CD14-positive monocyte (primary cell): Measurements from ENCODE around the gene CAMKK2. TPM values are rescaled to one million over a fixed set of nuclear protein-coding genes. Genes with fewer than 3 reads are reported as not detected.

Experiments used
- DNase-seq, 3 donors: peaks; one replicate each; pipeline ENCODE4 v3.0.0-alpha.2; 2011 to 2022
- H2AFZ ChIP-seq: 2 replicates; pipeline ENCODE4 v1.6.0; 2012; ENCODE audit warnings: mild to moderate bottlenecking, low read depth, low read length, inconsistent platforms; ENCODE audit not compliant: insufficient read depth, poor library complexity, severe bottlenecking
- H3K27ac ChIP-seq, 2 donors: 1 replicate in 1 of 2; 2 replicates in 1 of 2; pipeline ENCODE4 v1.5.1; 2012 to 2013; ENCODE audit warnings: low read length in 2 of 2, control low read depth in 1 of 2, inconsistent platforms in 1 of 2, low read depth in 1 of 2, mild to moderate bottlenecking in 1 of 2
- H3K27me3 ChIP-seq, 2 donors: one replicate each; pipeline versions ENCODE4 v1.6.0 to v1.6.1; 2011 to 2013; ENCODE audit warnings: low read length in 2 of 2; ENCODE audit not compliant: control insufficient read depth in 2 of 2, insufficient read depth in 2 of 2
- H3K36me3 ChIP-seq, 2 donors: replicated peaks in 1 of 2; 1 replicate in 1 of 2; 2 replicates in 1 of 2; pipeline versions ENCODE4 v1.5.1 to v1.6.1; 2012 to 2013; ENCODE audit warnings: low read length in 2 of 2, control low read depth in 1 of 2, inconsistent platforms in 1 of 2, mild to moderate bottlenecking in 1 of 2; ENCODE audit not compliant: insufficient read depth in 2 of 2, control insufficient read depth in 1 of 2
- H3K4me1 ChIP-seq, 2 donors: 1 replicate in 1 of 2; 2 replicates in 1 of 2; pipeline versions ENCODE4 v1.5.1 to v1.6.1; 2012 to 2013; ENCODE audit warnings: low read length in 2 of 2, control low read depth in 1 of 2, inconsistent platforms in 1 of 2, mild to moderate bottlenecking in 1 of 2, moderate library complexity in 1 of 2; ENCODE audit not compliant: insufficient read depth in 2 of 2, control insufficient read depth in 1 of 2
- H3K4me2 ChIP-seq: replicated peaks from 2 replicates; pipeline ENCODE3; 2012; ENCODE audit warnings: low read length, moderate library complexity, mild to moderate bottlenecking; ENCODE audit not compliant: poor library complexity, severe bottlenecking; ENCODE audit errors: extremely low read depth
- H3K4me3 ChIP-seq, 3 experiments: fragments of 200-600 bp in 1 of 3; sonication (generic) in 1 of 3; replicated peaks in 1 of 3; 1 replicate in 2 of 3; 2 replicates in 1 of 3; pipeline ENCODE4 v1.5.1; 2011 to 2013; ENCODE audit warnings: low read length in 3 of 3, mild to moderate bottlenecking in 3 of 3, control low read depth in 2 of 3, low read depth in 2 of 3, inconsistent platforms in 1 of 3, moderate library complexity in 1 of 3
- H3K79me2 ChIP-seq: 2 replicates; pipeline ENCODE4 v1.6.0; 2012; ENCODE audit warnings: mild to moderate bottlenecking, control low read depth, inconsistent platforms, low read length, moderate library complexity; ENCODE audit not compliant: insufficient read depth
- H3K9ac ChIP-seq: 2 replicates; pipeline ENCODE4 v1.6.0; 2017; ENCODE audit warnings: low read length, mild to moderate bottlenecking; ENCODE audit not compliant: insufficient read depth, poor library complexity, severe bottlenecking
- H3K9me3 ChIP-seq, 2 donors: replicated peaks in 1 of 2; 1 replicate in 1 of 2; 2 replicates in 1 of 2; pipeline versions ENCODE4 v1.5.1 to v1.6.1; 2012 to 2013; ENCODE audit warnings: low read length in 2 of 2, control low read depth in 1 of 2; ENCODE audit not compliant: control insufficient read depth in 1 of 2, insufficient read depth in 1 of 2
- H4K20me1 ChIP-seq: 2 replicates; pipeline ENCODE4 v1.6.0; 2012; ENCODE audit warnings: mild to moderate bottlenecking, low read length, control low read depth, moderate library complexity; ENCODE audit not compliant: insufficient read depth
- H3K27ac Mint-ChIP-seq, 7 donors: one replicate each; pipeline ENCODE4 v1.8.0; 2020; ENCODE audit warnings: mild to moderate bottlenecking in 7 of 7, mixed read lengths in 7 of 7, moderate library complexity in 6 of 7, inconsistent platforms in 2 of 7
- H3K27me3 Mint-ChIP-seq, 3 donors: one replicate each; pipeline ENCODE4 v1.8.0; 2021 to 2022; ENCODE audit warnings: low read depth in 3 of 3, mild to moderate bottlenecking in 3 of 3, mixed read lengths in 3 of 3, moderate library complexity in 3 of 3, inconsistent platforms in 1 of 3
- H3K36me3 Mint-ChIP-seq, 2 donors: one replicate each; pipeline ENCODE4 v1.8.0; 2020; ENCODE audit warnings: mixed read lengths in 2 of 2, inconsistent platforms in 1 of 2, mild to moderate bottlenecking in 1 of 2
- H3K4me1 Mint-ChIP-seq: one replicate; pipeline ENCODE4 v1.8.0; 2020; ENCODE audit warnings: mild to moderate bottlenecking, mixed read lengths
- H3K4me3 Mint-ChIP-seq, 2 donors: one replicate each; pipeline ENCODE4 v1.8.0; 2020; ENCODE audit warnings: mild to moderate bottlenecking in 2 of 2, mixed read lengths in 2 of 2, moderate library complexity in 1 of 2
- H3K9me3 Mint-ChIP-seq, 7 donors: one replicate each; pipeline ENCODE4 v1.8.0; 2020 to 2022; ENCODE audit warnings: mixed read lengths in 7 of 7, mild to moderate bottlenecking in 6 of 7, moderate library complexity in 6 of 7, inconsistent platforms in 2 of 7
- WGBS: methylation state at CpG from one replicate; pipeline ENCODE4 v1.1.5; 2013; ENCODE audit warnings: missing lambda C conversion rate; ENCODE audit not compliant: insufficient coverage; 5-methylcytosine and 5-hydroxymethylcytosine counted together
- intact Hi-C, 2 donors: fragments of 100-400 bp; cut with micrococcal nuclease; formaldehyde crosslinking; loops; one replicate each; pipeline versions ENCODE4 v1.15.0 to v1.15.1; 2023
- polyA plus RNA-seq, 3 donors: library from polyadenylated mRNA; depleted of rRNA in 1 of 3; unstranded in 2 of 3; stranded (reverse) in 1 of 3; fragments of 300-500 nt in 2 of 3; fragments of >200 nt in 1 of 3; fragmentation: Illumina TruSeq in 2 of 3; gene quantifications; 1 replicate in 2 of 3; 2 replicates in 1 of 3; pipeline ENCODE4 v1.2.3, GENCODE V29; 2012 to 2021
- TF ChIP-seq, protein P1 (sequence below): fragments of 200-600 bp; IDR thresholded peaks from one replicate; pipeline ENCODE4 v1.8.0; 2022; ENCODE audit warnings: antibody characterized with exemption, mild to moderate bottlenecking

CAMKK2 gene
- polyA plus RNA-seq, 3 donors: 55.6 to 71.4 (median 71.0) TPM

DNA sequence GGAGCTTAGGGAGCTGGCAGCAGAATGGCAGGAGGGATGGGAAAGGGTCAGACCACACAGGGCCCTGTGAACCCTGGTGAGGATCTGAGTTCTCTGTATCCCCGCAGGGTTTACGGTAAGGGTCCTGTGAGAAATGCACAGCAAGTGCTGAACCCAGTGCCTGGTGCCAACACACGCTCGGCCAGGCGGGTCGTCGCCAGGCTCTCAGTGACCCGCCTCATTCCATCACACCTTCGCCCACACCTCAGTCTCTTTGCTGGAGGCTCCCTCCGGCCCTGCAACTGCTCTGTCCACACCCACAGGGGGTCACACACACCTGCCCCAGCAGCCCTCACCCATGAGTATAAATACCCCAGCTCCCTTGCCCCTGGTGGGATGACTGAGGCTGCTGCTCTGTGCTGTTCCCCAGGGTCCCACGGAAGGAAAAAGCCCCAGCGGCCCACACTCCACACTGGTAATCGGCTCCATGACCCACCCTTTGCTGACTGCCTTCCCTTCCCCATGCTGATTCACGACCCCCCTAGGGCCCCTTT is 23.1 kb downstream of the CAMKK2 start:
- TF ChIP-seq, protein P1, sequence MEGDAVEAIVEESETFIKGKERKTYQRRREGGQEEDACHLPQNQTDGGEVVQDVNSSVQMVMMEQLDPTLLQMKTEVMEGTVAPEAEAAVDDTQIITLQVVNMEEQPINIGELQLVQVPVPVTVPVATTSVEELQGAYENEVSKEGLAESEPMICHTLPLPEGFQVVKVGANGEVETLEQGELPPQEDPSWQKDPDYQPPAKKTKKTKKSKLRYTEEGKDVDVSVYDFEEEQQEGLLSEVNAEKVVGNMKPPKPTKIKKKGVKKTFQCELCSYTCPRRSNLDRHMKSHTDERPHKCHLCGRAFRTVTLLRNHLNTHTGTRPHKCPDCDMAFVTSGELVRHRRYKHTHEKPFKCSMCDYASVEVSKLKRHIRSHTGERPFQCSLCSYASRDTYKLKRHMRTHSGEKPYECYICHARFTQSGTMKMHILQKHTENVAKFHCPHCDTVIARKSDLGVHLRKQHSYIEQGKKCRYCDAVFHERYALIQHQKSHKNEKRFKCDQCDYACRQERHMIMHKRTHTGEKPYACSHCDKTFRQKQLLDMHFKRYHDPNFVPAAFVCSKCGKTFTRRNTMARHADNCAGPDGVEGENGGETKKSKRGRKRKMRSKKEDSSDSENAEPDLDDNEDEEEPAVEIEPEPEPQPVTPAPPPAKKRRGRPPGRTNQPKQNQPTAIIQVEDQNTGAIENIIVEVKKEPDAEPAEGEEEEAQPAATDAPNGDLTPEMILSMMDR: no peak
- Histone ChIP-seq H3K27ac (peak overlapping the region in 1 of 2 donors; percentile 62), H3K36me3 (peaks cover 60 to 71% of the 10 kb centered on the region in 2 donors), H3K4me1 (peaks cover 20 to 22% of the 10 kb centered on the region in 2 donors), H3K79me2 (peaks cover 72% of the 10 kb centered on the region), H3K27me3 (no peaks in the 10 kb centered on the region), H3K9me3 (no peaks in the 10 kb centered on the region), H3K4me3 (no peak overlapping the region), H3K4me2 (no peak overlapping the region), H4K20me1 (peaks cover 60% of the 10 kb centered on the region), H3K9ac (no peak overlapping the region), H2AFZ (no peak overlapping the region)
- WGBS: 98% methylated on average over 7 of the region's 14 CpGs
- Mint-ChIP-seq H3K4me3 (no peak overlapping the region), H3K4me1 (peaks cover 26% of the 10 kb centered on the region), H3K27ac (peak overlapping the region; percentile 60 to 87 (median 79)), H3K36me3 (peaks cover 60 to 81% of the 10 kb centered on the region in 2 donors), H3K9me3 (peaks cover 0 to 13% (median 5%) of the 10 kb centered on the region in 7 donors), H3K27me3 (peaks cover 0 to 4% (median 2%) of the 10 kb centered on the region in 3 donors)
- intact Hi-C loops: loop anchor here in 1 of 2 donors (10.0 kb wide), 1 partner anchor 151 kb away; no protein-coding TSS in a partner anchor
- no peak for DNase-seq

DNA sequence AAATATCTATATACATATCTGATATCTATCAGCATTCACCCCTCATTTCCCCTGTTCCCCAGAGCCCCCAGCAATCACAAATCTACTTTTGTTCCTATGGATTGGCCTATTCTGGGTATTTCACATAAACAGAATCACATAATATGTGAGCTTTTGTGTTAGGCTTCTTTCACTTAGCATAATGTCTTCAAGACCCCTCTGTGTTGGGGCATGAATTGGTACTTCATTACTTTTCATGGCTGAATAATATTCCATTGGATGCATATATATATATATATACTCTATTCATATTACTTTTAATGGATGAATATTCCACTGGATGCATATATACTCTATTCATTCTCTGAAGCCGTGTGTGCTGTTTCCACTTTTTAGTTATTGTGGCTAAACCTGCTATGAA is 28.7 kb downstream of the CAMKK2 start:
- Mint-ChIP-seq H3K4me3 (no peak overlapping the region), H3K36me3 (peaks cover 67 to 90% of the 10 kb centered on the region in 2 donors), H3K9me3 (peaks cover 0 to 2% (median 0%) of the 10 kb centered on the region in 7 donors), H3K4me1 (no peaks in the 10 kb centered on the region), H3K27ac (no peak overlapping the region), H3K27me3 (peaks cover 0 to 1% (median 0%) of the 10 kb centered on the region in 3 donors)
- H3K9me3 ChIP-seq: no peaks in the 10 kb centered on the region
- H4K20me1 ChIP-seq: peaks cover 90% of the 10 kb centered on the region
- no peak for DNase-seq
- no peak overlapping the region for H3K4me2 ChIP-seq
- TF ChIP-seq, protein P1: no peak
- peaks cover 34% of the 10 kb centered on the region for H3K79me2 ChIP-seq
- H3K4me3 ChIP-seq: no peak overlapping the region
- H3K27me3 ChIP-seq: no peaks in the 10 kb centered on the region
- intact Hi-C loops: no loop called here
- H3K27ac ChIP-seq: no peak overlapping the region
- no peaks in the 10 kb centered on the region for H3K4me1 ChIP-seq
- no CpG with 5 or more reads among the region's 1 CpG for WGBS
- no peak overlapping the region for H3K9ac ChIP-seq
- peaks cover 88 to 98% of the 10 kb centered on the region in 2 donors for H3K36me3 ChIP-seq
- H2AFZ ChIP-seq: no peak overlapping the region
